Activated CD8-positive, alpha-beta memory T cell treated with anti-CD3 and anti-CD28 coated beads, Interleukin-2, amount 50 U/mL, for 4 hours (primary cell): ENCODE measurements around the gene C19orf12.
A peak's percentile ranks its signal among the peaks of the same experiment; 100 is the strongest.

Experiments used
- DNase-seq: peaks from one replicate; pipeline ENCODE4 v3.0.0-alpha.2; 2020

C19orf12 gene

GRCh38 chr19:29662278-29662603 lies 52.8 kb downstream of the C19orf12 start:
- DNase-seq = no peak

GRCh38 chr19:29660835-29661234 lies 54.2 kb downstream of the C19orf12 start:
- DNase-seq = peak; percentile 71

- DNase-seq = no peak
Measured at GRCh38 chr19:29658221-29658991, 56.7 kb downstream of the C19orf12 start.

DNA sequence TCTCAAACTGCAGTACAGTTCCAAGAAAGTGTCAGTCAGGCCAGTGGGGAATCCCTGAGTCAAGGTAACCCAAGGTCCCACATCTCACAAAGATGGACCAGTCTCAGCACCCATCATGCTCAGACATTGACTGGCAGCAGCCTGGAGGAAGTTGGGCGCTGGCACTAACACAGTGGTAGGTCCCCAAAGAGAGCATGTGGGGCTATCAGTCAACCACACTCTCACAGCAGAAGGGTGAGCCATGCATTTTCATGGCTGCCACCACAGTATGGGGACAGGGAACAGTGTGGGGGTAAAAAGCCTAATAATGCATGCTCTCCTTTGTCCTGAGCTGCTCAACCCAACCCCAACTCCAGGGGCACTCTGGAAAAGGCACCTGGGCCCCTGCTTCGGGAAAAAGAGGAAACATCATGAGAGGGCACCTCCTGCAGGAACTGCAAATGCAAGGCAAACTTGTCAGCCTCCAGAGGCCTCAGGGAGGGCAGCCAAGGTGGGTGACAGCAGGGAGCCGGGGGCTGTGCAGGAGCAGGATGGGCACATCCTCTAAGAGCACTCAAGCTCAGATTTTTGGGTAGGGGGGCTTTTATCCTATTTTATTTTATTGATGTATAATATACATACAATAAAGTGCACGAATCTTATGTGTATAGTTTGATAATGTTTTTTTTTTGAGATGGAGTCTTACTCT lies 59.3 kb downstream of the C19orf12 start:
- DNase-seq = no peak

DNA sequence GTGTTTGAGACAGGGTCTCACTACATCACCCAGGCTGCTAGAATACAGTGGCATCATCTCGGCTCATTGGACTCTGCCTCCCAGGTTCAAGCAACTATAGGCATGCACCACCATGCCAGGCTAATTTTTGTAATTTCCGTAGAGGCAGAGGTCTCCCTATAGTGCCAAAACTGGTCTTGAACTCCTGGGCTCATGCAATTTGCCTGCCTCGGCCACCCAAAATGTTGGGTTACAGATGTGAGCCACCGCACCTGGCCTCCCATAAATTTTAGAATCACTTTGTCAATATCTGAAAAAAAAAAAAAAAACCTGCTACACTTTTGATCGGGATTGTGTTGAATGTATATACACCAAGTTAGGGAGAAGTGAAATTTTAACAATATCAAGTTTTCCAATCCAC lies 61.7 kb downstream of the C19orf12 start:
- no peak for DNase-seq

GRCh38 chr19:29651622-29652394 lies 63.3 kb downstream of the C19orf12 start:
- peak; percentile 3 for DNase-seq

DNA sequence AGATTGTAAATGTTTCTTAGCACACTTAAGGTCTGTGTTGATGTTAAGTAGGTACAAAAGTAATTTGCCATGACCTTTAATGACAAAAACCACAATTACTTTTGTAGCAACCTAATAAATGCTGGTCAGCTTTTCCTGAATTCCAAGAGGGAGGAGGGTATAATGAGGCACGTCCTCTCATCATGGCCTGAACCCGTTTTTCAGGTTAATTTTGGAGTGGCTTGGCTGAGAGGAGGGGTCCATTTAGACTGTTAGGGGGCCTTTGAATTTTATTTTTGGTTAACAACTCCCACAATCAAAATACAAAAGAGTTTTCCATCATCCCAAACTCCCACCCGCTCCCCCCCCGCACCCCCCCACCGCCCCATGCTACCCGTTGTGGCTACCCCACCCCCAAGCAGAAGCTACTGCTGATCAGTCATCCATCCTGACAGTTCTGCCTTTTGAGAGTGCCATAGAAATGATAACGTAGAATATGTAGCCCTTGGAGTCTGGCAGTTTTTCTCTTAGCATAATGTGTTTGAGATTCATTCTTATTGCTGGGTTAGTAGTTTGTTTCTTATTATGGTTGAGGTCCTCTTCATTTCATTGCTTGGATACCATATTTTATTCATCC lies 64.2 kb downstream of the C19orf12 start:
- no peak for DNase-seq
